ENCODE results near the gene PPM1F.
"Not testable (repeated sequence)": the region's sequence is repeated elsewhere in the genome, so short reads cannot be mapped to it uniquely, and the experiment has no call there.

Gene PPM1F

GRCh38 chr22:21889251-21889990 is 63.2 kb downstream of the PPM1F start:
- DNase-seq (ENCODE audit: low spot score): no peak

- DNase-seq (ENCODE audit: low spot score): no peak
These were observed 64.8 kb downstream of the PPM1F start for GRCh38 chr22:21887841-21888240.

GRCh38 chr22:21883930-21884329 is 68.7 kb downstream of the PPM1F start:
- DNase-seq (ENCODE audit: low spot score): not testable (repeated sequence)

GRCh38 chr22:21882754-21883333 is 69.8 kb downstream of the PPM1F start:
- DNase-seq (ENCODE audit: low spot score): not testable (repeated sequence)

GRCh38 chr22:21881841-21882753 is 70.6 kb downstream of the PPM1F start:
- no peak for DNase-seq (ENCODE audit: low spot score)

- no peak for DNase-seq (ENCODE audit: low spot score)
These were observed 76.0 kb downstream of the PPM1F start for GRCh38 chr22:21876486-21877176.

GRCh38 chr22:21874953-21875352 is 77.7 kb downstream of the PPM1F start:
- not testable (repeated sequence) for DNase-seq (ENCODE audit: low spot score)

GRCh38 chr22:21873619-21874018 is 79.0 kb downstream of the PPM1F start:
- DNase-seq (ENCODE audit: low spot score): no peak

GRCh38 chr22:21872741-21873140 is 79.9 kb downstream of the PPM1F start:
- not testable (repeated sequence) for DNase-seq (ENCODE audit: low spot score)

All from HuH-7.5 (cell line).